ENCODE data around the gene NDFIP1. TPM values are rescaled to one million over a fixed set of nuclear protein-coding genes. Genes with fewer than 3 reads are reported as not detected.

Gene NDFIP1
- total and polyA plus RNA-seq, 2 of the 4 experiments (the other 2 are of a cell fraction), result 7.7 to 15.4 TPM

GRCh38 chr5:142175461-142176142 is 67.0 kb downstream of the NDFIP1 start:
- no peaks in the 10 kb centered on the region for H3K9me3 ChIP-seq (ENCODE audit: control insufficient read depth, insufficient read depth, low read length)
- H3K14ac ChIP-seq (replicated peaks; ENCODE audit: low read depth, low read length), result no peak overlapping the region
- H3K27me3 ChIP-seq (ENCODE audit: control insufficient read depth, insufficient read depth, low read length), result no peaks in the 10 kb centered on the region
- H4K20me1 ChIP-seq (ENCODE audit: insufficient read depth, low read length), result no peaks in the 10 kb centered on the region
- H3K4me2 ChIP-seq (ENCODE audit: low read depth, low read length), result no peak overlapping the region
- no TSS peak for BruUV-seq (replicated peaks)
- no peaks in the 10 kb centered on the region for H3K9me1 ChIP-seq (ENCODE audit: insufficient read depth, low read length)
- H2AK9ac ChIP-seq (replicated peaks; ENCODE audit: low read depth, low read length, poor library complexity), result no peak overlapping the region
- no peak overlapping the region for H2AFZ ChIP-seq (replicated peaks; ENCODE audit: low read length, poor library complexity)
- dilution Hi-C loops (cut with HindIII; ENCODE audit: low sequenced_read_pairs, unreplicated experiment), result no loop called here
- WGBS, 2 experiments (ENCODE audit: extremely low coverage in 2 of 2, insufficient read length in 1 of 2), result no CpG with 5 or more reads among the region's 8 CpGs
- H3K23ac ChIP-seq (ENCODE audit: low read depth, low read length), result no peak overlapping the region
- H2BK20ac ChIP-seq (ENCODE audit: low read depth, low read length), result no peak overlapping the region
- H3K4me1 ChIP-seq (ENCODE audit: control insufficient read depth, insufficient read depth, low read length), result no peaks in the 10 kb centered on the region
- ATAC-seq (ENCODE audit: low read depth) (no peak), DNase-seq (no peak)
- H3K4me3 ChIP-seq (ENCODE audit: insufficient read depth, low read depth, low read length), result no peak overlapping the region
- no peak overlapping the region for H4K5ac ChIP-seq (ENCODE audit: low read depth, low read length)
- TF ChIP-seq MXI1 (IDR thresholded peaks at IDR 0.05; ENCODE audit: borderline replicate concordance, low read depth, low read length), result no peak
- ChIA-PET POLR2A (ENCODE audit: unreplicated experiment) (no interaction called here), CTCF (no interaction called here)
- H2BK120ac ChIP-seq (ENCODE audit: low read depth, low read length), result no peak overlapping the region
- H2BK15ac ChIP-seq (ENCODE audit: low read depth, low read length), result no peak overlapping the region
- no peak overlapping the region for H2BK5ac ChIP-seq (ENCODE audit: low read depth, low read length, poor library complexity, severe bottlenecking)
- intact Hi-C loops (cut with micrococcal nuclease), result no loop called here
- no peak overlapping the region for H3K9ac ChIP-seq (ENCODE audit: low read depth, low read length)
- no peaks in the 10 kb centered on the region for H3K36me3 ChIP-seq (ENCODE audit: control insufficient read depth, insufficient read depth, low read length)
- in situ Hi-C loops (cut with MboI; ENCODE audit: low sequenced_read_pairs), result no loop called here
- H3K56ac ChIP-seq (ENCODE audit: extremely low read depth, insufficient read depth, low read length), result no peak overlapping the region
- no peak overlapping the region for H4K8ac ChIP-seq (ENCODE audit: low read depth in 2 of 2, low read length in 2 of 2)
- H4K91ac ChIP-seq (ENCODE audit: insufficient read depth, low read depth, low read length), result no peak overlapping the region
- H3K4ac ChIP-seq (ENCODE audit: low read depth, low read length), result no peak overlapping the region
- no peaks in the 10 kb centered on the region for H3K79me1 ChIP-seq (ENCODE audit: low read depth in 1 of 2, low read length in 2 of 2)
- H2AK5ac ChIP-seq (ENCODE audit: low read depth, low read length), result no peak overlapping the region
- H3K18ac ChIP-seq (ENCODE audit: low read depth, low read length), result no peak overlapping the region
- H3K27ac ChIP-seq (ENCODE audit: insufficient read depth, low read length), result no peak overlapping the region
